Parathyroid adenoma (tissue), 2 donors: ENCODE data around the gene RPL18.
"Not testable (repeated sequence)": the region's sequence is repeated elsewhere in the genome, so short reads cannot be mapped to it uniquely, and the experiment has no call there.

Experiments
- H2AFZ ChIP-seq: fragments of 300-600 bp; sonication (generic); one replicate; pipeline ENCODE4 v1.7.0; 2017; ENCODE audit warnings: antibody characterized with exemption, mild to moderate bottlenecking
- H3K27ac ChIP-seq: fragments of 300-600 bp; sonication (generic); one replicate; pipeline ENCODE4 v1.7.0; 2017
- H3K27me3 ChIP-seq: fragments of 300-600 bp; sonication (generic); one replicate; pipeline ENCODE4 v1.7.0; 2017; ENCODE audit warnings: low read length; ENCODE audit not compliant: control insufficient read depth, insufficient read depth
- H3K36me3 ChIP-seq: fragments of 300-600 bp; sonication (generic); one replicate; pipeline ENCODE4 v1.7.0; 2017; ENCODE audit warnings: low read length; ENCODE audit not compliant: control insufficient read depth, insufficient read depth
- H3K4me1 ChIP-seq: fragments of 300-600 bp; sonication (generic); one replicate; pipeline ENCODE4 v1.7.0; 2017; ENCODE audit warnings: control low read depth
- H3K4me2 ChIP-seq: fragments of 300-600 bp; sonication (generic); one replicate; pipeline ENCODE4 v1.7.0; 2017; ENCODE audit warnings: low read length
- H3K4me3 ChIP-seq: fragments of 300-600 bp; sonication (generic); one replicate; pipeline ENCODE4 v1.7.0; 2017; ENCODE audit warnings: low read depth, low read length
- H3K79me2 ChIP-seq: fragments of 300-600 bp; sonication (generic); one replicate; pipeline ENCODE4 v1.7.0; 2017; ENCODE audit warnings: control low read depth
- H3K9ac ChIP-seq: fragments of 300-600 bp; sonication (generic); one replicate; pipeline ENCODE4 v1.7.0; 2017; ENCODE audit warnings: mild to moderate bottlenecking
- H3K9me3 ChIP-seq: fragments of 300-600 bp; sonication (generic); one replicate; pipeline ENCODE4 v1.7.0; 2017; ENCODE audit warnings: low read length; ENCODE audit not compliant: control insufficient read depth
- CTCF ChIP-seq: fragments of 300-600 bp; sonication (generic); IDR thresholded peaks from one replicate; pipeline ENCODE4 v1.7.0; 2017; ENCODE audit warnings: antibody characterized with exemption, mild to moderate bottlenecking
- donor health status: primary hyperparathyroidism.

The RPL18 gene

GRCh38 chr19:48658483-48658882 lies 39.5 kb upstream of the RPL18 start:
- Histone ChIP-seq H3K9me3 (no peaks in the 10 kb centered on the region), H3K9ac (no peak overlapping the region), H3K4me2 (no peak overlapping the region), H3K4me1 (no peaks in the 10 kb centered on the region), H3K36me3 (no peaks in the 10 kb centered on the region), H3K27me3 (no peaks in the 10 kb centered on the region), H3K27ac (no peak overlapping the region), H3K79me2 (no peaks in the 10 kb centered on the region), H2AFZ (no peak overlapping the region), H3K4me3 (no peak overlapping the region)
- TF ChIP-seq CTCF = no peak

GRCh38 chr19:48657828-48658227 lies 38.9 kb upstream of the RPL18 start:
- not testable (repeated sequence) for H3K27ac ChIP-seq, H3K9me3 ChIP-seq

GRCh38 chr19:48656840-48657474 lies 38.0 kb upstream of the RPL18 start:
- Histone ChIP-seq H3K4me1 (no peaks in the 10 kb centered on the region), H3K9me3 (no peaks in the 10 kb centered on the region), H3K9ac (no peak overlapping the region), H3K79me2 (no peaks in the 10 kb centered on the region), H3K4me2 (no peak overlapping the region), H2AFZ (peak overlapping the region; percentile 39), H3K36me3 (no peaks in the 10 kb centered on the region), H3K27ac (no peak overlapping the region), H3K4me3 (no peak overlapping the region), H3K27me3 (no peaks in the 10 kb centered on the region)
- no peak for TF ChIP-seq CTCF

More at GRCh38 chr19:48657828-48658227, 38.9 kb upstream of the RPL18 start:
- not testable (repeated sequence) for H3K4me3 ChIP-seq, H3K27me3 ChIP-seq, H3K4me1 ChIP-seq, H3K9ac ChIP-seq, H3K4me2 ChIP-seq, H2AFZ ChIP-seq, H3K36me3 ChIP-seq, H3K79me2 ChIP-seq

GRCh38 chr19:48654299-48655059 lies 35.5 kb upstream of the RPL18 start:
- no peak overlapping the region for H3K27ac ChIP-seq
- no peak for TF ChIP-seq CTCF
- no peaks in the 10 kb centered on the region for H3K9me3 ChIP-seq
- peaks cover under 1% of the 10 kb centered on the region for H3K4me1 ChIP-seq
- no peak overlapping the region for H3K4me2 ChIP-seq
- H3K9ac ChIP-seq = no peak overlapping the region
- H3K79me2 ChIP-seq = no peaks in the 10 kb centered on the region
- H3K27me3 ChIP-seq = no peaks in the 10 kb centered on the region
- H3K4me3 ChIP-seq = no peak overlapping the region
- no peak overlapping the region for H2AFZ ChIP-seq
- no peaks in the 10 kb centered on the region for H3K36me3 ChIP-seq

GRCh38 chr19:48651683-48652048 lies 32.7 kb upstream of the RPL18 start:
- peaks cover 3% of the 10 kb centered on the region for H3K4me1 ChIP-seq
- no peak for TF ChIP-seq CTCF
- no peaks in the 10 kb centered on the region for H3K36me3 ChIP-seq

More at GRCh38 chr19:48651683-48652048, 32.7 kb upstream of the RPL18 start:
- Histone ChIP-seq H2AFZ (no peak overlapping the region), H3K4me3 (no peak overlapping the region), H3K4me2 (no peak overlapping the region), H3K27ac (no peak overlapping the region), H3K79me2 (no peaks in the 10 kb centered on the region), H3K27me3 (no peaks in the 10 kb centered on the region), H3K9me3 (no peaks in the 10 kb centered on the region), H3K9ac (no peak overlapping the region)
